Activated CD4-positive, alpha-beta T cell treated with anti-CD3 and anti-CD28 coated beads, Interleukin-2, amount 50 U/mL, for 4 hours (primary cell): ENCODE results near the gene PPIL4.
"Not testable (repeated sequence)": the region's sequence is repeated elsewhere in the genome, so short reads cannot be mapped to it uniquely, and the experiment has no call there.

Source experiments
- DNase-seq, 2 experiments: peaks; one replicate each; pipeline ENCODE4 v3.0.0-alpha.2; 2020

PPIL4 gene

GRCh38 chr6:149515494-149515893 is 30.3 kb downstream of the PPIL4 start:
- no peak for DNase-seq

- DNase-seq: no peak
These were observed 31.9 kb downstream of the PPIL4 start for GRCh38 chr6:149513915-149514314.

GRCh38 chr6:149510793-149511512 is 34.9 kb downstream of the PPIL4 start:
- DNase-seq: no peak

GRCh38 chr6:149508485-149508884 is 37.4 kb downstream of the PPIL4 start:
- peak; percentile 26 to 32 for DNase-seq

GRCh38 chr6:149503872-149504271 is 42.0 kb downstream of the PPIL4 start:
- no peak for DNase-seq

- DNase-seq: no peak
These were observed 42.6 kb downstream of the PPIL4 start for GRCh38 chr6:149503276-149503675.

GRCh38 chr6:149501768-149502167 is 44.1 kb downstream of the PPIL4 start:
- DNase-seq: no peak

GRCh38 chr6:149501201-149501600 is 44.6 kb downstream of the PPIL4 start:
- DNase-seq: no peak

GRCh38 chr6:149500096-149500495 is 45.7 kb downstream of the PPIL4 start:
- no peak for DNase-seq

GRCh38 chr6:149499066-149499465 is 46.8 kb downstream of the PPIL4 start:
- no peak for DNase-seq

GRCh38 chr6:149497365-149497764 is 48.5 kb downstream of the PPIL4 start:
- DNase-seq: no peak

- DNase-seq: not testable (repeated sequence)
These were observed 49.2 kb downstream of the PPIL4 start for GRCh38 chr6:149496597-149496996.

GRCh38 chr6:149495349-149496016 is 50.4 kb downstream of the PPIL4 start:
- DNase-seq: not testable (repeated sequence)

GRCh38 chr6:149494810-149495209 is 51.0 kb downstream of the PPIL4 start:
- DNase-seq: not testable (repeated sequence)

GRCh38 chr6:149493761-149494320 is 52.0 kb downstream of the PPIL4 start:
- DNase-seq: no peak

- no peak for DNase-seq
These were observed 53.0 kb downstream of the PPIL4 start for GRCh38 chr6:149492798-149493343.

- no peak for DNase-seq
These were observed 55.9 kb downstream of the PPIL4 start for GRCh38 chr6:149489967-149490366.

- no peak for DNase-seq
These were observed 57.0 kb downstream of the PPIL4 start for GRCh38 chr6:149488815-149489214.

- DNase-seq: no peak
These were observed 58.5 kb downstream of the PPIL4 start for GRCh38 chr6:149487316-149487715.

- peak; percentile 74 to 76 for DNase-seq
These were observed 60.8 kb downstream of the PPIL4 start, which contains the start of gene ZC3H12D for GRCh38 chr6:149484733-149485700. TSS of gene ZC3H12D (minus strand) at chr6:149485014. CDS start at chr6:149474543, 10,471 bp downstream.

- no peak for DNase-seq
These were observed 61.8 kb downstream of the PPIL4 start for GRCh38 chr6:149483849-149484655.

GRCh38 chr6:149483334-149483725 is 62.5 kb downstream of the PPIL4 start:
- no peak for DNase-seq
